Left renal cortex interstitium (tissue), 4 donors: ENCODE measurements around the gene WSB2. TPM values are rescaled to one million over a fixed set of nuclear protein-coding genes. Genes with fewer than 3 reads are reported as not detected.
"Not testable (repeated sequence)": the region's sequence is repeated elsewhere in the genome, so short reads cannot be mapped to it uniquely, and the experiment has no call there.

Experiments used
- DNase-seq, 4 donors: peaks; one replicate each; pipeline ENCODE4 v3.0.0-alpha.2; 2013; ENCODE audit warnings: low read depth in 4 of 4, low spot score in 2 of 4, missing footprints in 1 of 4
- polyA plus RNA-seq, 4 donors: library from polyadenylated mRNA; unstranded; fragments of 120-200 nt; gene quantifications; one replicate each; pipeline ENCODE4 v1.2.1, GENCODE V29; 2013; ENCODE audit not compliant: insufficient read length in 4 of 4

The WSB2 gene
- polyA plus RNA-seq, 4 donors = 50.3 to 52.2 (median 51.6) TPM

GRCh38 chr12:117999806-118000205, 61.2 kb downstream of the WSB2 start:
- DNase-seq = not testable (repeated sequence)

DNA sequence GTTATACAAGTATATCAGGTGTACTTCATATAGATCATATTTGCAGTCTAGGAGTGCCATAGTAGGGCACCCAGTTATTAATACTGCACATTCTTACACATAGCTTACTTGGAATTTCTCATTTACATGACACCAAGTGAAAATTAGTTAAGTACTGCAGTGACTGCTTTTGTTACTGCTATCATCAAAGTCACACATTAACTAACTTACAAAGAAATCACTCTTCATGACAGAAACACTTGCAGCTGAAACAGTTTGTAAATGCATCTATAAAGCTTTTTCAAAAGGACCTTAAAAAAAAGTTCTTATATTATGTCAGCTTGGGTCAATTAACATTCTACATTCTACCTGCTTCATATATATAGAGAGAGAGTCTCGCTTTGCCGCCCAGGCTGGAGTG, 62.3 kb downstream of the WSB2 start:
- no peak for DNase-seq

- no peak for DNase-seq
Measured at GRCh38 chr12:117994551-117995438, 66.2 kb downstream of the WSB2 start.

- no peak for DNase-seq
Measured at GRCh38 chr12:117986705-117987469, 74.1 kb downstream of the WSB2 start.

- no peak for DNase-seq
Measured at GRCh38 chr12:117985182-117985581, 75.8 kb downstream of the WSB2 start.

Other genes starting within 250 kb of the WSB2 start
- under 1 TPM; 0.54 to 0.99 (median 0.78) TPM for gene KSR2, start 92.2 kb downstream of the WSB2 start, polyA plus RNA-seq
- 10 to 100 TPM; 34.7 to 39.6 (median 36.6) TPM for gene RFC5, start 44.5 kb downstream of the WSB2 start, polyA plus RNA-seq
- gene VSIG10, start 42.8 kb upstream of the WSB2 start, polyA plus RNA-seq = 10 to 100 TPM; 17.6 to 34.5 (median 27.5) TPM
- 100 to 1,000 TPM; 268 to 353 (median 333) TPM for gene PEBP1, start 74.9 kb upstream of the WSB2 start, polyA plus RNA-seq